ENCODE results near the gene VIT.
"Not testable (repeated sequence)": the region's sequence is repeated elsewhere in the genome, so short reads cannot be mapped to it uniquely, and the experiment has no call there.

VIT gene

GRCh38 chr2:36678856-36679255 is 17.7 kb upstream of the VIT start:
- no peak for DNase-seq

DNA sequence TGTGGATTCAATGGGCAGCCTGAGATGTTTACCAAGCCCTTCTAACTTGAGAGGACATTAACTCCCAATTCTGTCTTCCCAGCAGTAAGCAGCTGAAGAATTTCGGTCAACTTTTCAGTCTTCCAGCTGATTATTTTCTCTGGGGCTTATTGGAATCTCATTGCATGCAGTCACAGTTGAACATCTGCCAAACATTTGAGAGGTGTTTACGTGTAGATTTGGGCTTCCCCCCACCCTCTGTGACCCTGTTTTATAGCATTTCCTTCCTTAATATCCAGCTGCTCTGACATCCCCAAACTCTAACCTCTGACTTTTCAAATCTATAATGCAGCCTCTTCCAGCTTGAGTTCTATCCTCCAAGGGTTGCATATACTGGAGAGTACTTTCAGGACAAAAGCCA is 16.5 kb upstream of the VIT start:
- DNase-seq = no peak

DNA sequence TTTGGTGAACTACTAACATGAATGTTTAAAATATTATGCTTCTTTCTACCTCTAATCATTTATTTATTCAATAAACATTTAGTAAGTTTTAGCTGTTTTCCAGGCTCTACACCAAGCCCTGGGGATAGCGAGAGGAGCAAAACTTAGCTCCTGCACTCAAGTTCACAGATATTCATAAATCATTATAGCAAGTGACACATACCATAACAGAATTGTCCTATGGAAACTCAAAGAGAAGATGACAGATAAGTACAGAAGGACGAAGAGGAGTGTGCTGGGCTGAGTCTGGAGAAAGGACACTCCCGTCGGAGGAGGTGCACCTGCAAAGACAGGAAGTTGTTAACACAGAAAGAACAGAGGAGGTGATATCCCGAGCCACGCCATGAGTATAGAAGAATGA is 13.9 kb upstream of the VIT start:
- no peak for DNase-seq

- DNase-seq = no peak
These were observed 13.5 kb upstream of the VIT start for GRCh38 chr2:36683002-36683401.

DNA sequence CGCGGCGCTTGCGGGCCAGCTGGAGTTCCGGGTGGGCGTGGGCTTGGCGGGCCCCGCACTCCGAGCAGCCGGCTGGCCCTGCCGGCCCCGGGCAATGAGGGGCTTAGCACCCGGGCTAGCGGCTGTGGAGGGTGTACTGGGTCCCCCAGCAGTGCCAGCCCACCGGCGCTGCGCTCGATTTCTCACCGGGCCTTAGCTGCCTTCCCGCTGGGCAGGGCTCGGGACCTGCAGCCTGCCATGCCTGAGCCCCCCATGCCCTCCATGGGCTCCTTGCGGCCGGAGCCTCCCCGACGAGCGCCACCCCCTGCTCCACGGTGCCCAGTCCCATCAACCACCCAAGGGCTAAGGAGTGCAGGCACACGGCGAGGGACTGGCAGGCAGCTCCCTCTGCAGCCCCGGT is 8.2 kb upstream of the VIT start:
- not testable (repeated sequence) for DNase-seq

DNA sequence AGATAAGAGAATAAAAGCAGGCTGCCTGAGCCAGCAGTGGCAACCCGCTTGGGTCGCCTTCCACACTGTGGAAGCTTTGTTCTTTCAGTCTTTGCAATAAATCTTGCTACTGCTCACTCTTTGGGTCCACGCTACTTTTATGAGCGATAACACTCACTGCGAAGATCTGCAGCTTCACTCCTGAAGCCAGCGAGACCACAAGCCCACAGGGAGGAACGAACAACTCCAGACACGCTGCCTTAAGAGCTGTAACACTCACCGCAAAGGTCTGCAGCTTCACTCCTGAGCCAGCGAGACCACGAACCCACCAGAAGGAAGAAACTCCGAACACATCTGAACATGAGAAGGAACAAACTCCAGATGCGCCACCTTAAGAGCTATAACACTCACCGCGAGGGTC is 7.5 kb upstream of the VIT start:
- not testable (repeated sequence) for DNase-seq

GRCh38 chr2:36692121-36692520 is 4.4 kb upstream of the VIT start:
- DNase-seq = no peak

- DNase-seq = no peak
These were observed 2.7 kb upstream of the VIT start for GRCh38 chr2:36693825-36694224.

DNA sequence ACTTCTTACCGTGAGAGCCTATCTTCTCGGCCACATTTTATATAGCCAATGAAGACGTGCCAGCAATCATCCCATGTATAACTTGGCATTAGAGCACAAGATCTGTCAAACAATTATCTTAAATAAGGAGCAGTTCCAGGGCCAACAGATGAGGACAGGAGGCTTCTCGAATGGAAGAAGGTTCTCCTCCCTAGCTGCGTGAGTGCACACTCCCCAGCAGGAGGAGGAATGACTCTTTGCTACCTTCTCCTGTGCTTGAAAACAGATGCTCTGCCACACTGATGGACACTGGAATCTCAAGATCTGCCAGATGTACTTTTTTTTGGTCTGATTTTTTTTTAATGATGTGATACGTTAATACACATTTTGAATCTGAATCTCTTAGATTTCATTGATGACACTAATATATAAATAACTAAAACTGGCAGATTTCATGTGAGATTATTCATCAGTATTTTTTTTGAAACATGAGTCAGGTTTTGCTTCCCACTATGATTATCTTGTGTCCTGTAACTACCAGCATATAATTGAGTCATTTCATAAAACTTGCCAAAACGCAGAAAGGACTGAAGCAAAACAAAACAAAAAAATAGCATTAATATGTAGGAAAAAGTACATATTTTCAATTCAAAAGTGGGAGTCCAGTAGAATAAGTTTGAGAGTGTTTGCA is 626 bp upstream of the VIT start:
- no peak for DNase-seq

DNA sequence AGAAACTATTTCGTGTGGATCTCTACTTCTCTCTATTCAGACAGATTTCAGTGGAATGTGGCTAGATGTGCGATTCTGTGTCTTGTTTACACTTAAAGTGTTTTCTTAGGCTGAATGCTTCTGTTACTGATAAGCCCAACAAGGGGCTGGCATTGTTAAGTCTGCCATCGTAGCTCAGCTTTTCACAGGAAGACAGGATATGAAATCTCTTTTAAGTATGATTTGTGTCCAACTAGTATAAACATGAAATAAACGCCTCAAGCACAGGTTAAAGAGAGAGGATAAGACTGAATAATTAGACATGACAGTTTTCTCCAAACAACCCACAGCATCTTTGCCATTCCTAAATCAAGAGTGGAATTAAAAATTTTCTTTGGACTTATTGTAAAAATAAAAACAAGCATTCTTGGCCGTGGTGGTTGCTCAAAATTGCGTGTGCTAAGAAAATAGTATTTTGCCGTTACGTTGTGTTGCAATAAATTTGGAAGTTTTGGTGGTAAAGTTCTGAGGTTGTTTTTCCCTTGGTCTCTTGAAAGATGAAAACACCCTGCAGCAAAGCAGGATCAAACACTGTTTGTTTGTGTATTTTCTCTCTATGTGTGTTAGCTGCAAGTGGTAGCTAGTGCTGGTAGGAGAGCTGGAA is 1.0 kb downstream of the VIT start:
- DNase-seq = no peak

DNA sequence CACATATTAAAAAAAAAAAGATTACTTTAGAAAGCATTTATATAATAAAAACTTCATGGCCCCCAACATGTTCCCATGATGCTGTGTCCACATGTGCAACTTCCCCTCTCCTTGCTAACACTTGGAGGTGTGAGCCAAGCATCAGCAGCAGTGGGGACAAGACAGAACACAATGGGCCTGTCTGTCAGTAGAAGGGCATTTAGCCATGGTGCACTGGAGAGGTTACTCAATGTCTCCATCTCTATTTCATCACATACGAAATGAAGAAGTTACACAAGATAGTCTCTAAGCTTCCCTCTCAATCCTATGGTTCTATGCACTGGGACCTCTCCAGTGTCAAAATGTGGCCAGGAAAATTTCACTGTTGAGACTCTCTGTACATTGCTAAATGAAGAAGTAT is 2.5 kb downstream of the VIT start:
- no peak for DNase-seq

DNA sequence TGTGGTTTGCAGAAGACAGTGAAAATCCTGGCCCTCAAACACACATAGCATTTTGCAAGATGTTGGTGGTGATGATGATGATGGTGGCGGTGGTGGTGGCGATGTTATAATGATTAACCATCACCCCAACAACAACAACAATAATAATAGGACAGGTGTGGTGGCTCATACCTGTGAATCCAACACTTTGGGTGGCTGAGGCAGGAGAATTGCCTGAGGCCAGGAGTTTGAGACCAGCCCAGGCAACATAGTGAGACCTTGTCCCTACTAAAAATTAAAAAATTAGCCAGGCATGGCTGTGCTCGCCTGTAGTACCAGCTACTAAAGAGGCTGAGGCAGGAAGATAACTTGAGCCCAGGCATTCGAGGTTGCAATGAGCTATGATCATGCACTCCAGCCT is 3.8 kb downstream of the VIT start:
- DNase-seq = no peak

DNA sequence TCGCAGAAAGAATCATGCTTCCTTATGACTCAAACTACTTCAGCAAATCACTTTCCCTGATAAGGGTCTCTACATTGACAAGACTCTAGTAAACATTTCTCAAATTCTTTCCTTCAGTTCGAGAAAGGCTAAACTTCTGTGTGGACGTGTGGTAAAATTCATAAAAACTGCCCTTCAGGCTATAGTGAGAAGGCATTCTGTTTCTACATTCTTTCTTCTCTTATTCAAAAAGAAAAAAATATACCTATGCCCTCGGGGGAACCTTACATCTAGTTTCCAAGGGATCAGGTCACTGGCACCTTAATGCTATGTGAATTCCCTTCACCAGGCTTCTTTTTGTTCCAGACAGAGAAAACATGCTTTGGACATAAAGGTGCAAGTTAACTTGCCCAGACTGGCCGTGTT is 4.9 kb downstream of the VIT start:
- DNase-seq = no peak

DNA sequence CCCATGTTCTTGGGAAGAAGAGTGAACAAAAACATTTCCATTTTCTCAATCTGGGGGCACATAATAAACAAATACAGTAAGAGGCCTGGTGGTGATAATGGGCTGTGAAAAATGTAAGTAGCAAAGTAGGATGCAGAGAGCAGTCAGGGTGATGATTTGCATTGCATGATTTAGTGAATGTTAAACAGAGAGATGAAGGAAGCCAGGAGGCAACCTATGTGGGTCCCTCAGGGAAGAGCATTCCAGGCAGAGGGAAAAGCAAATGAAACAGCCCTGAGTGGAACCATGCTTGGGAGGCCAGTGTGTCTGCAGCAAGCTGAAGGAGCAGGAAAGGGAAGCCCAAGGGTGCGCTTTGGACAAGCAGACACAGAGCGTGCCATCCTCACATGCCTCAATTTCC is 5.4 kb downstream of the VIT start:
- DNase-seq = no peak

GRCh38 chr2:36702781-36703180 is 6.3 kb downstream of the VIT start:
- DNase-seq = no peak

- no peak for DNase-seq
These were observed 8.1 kb downstream of the VIT start for GRCh38 chr2:36704475-36705150.

GRCh38 chr2:36705326-36706020 is 9.0 kb downstream of the VIT start:
- DNase-seq = no peak

DNA sequence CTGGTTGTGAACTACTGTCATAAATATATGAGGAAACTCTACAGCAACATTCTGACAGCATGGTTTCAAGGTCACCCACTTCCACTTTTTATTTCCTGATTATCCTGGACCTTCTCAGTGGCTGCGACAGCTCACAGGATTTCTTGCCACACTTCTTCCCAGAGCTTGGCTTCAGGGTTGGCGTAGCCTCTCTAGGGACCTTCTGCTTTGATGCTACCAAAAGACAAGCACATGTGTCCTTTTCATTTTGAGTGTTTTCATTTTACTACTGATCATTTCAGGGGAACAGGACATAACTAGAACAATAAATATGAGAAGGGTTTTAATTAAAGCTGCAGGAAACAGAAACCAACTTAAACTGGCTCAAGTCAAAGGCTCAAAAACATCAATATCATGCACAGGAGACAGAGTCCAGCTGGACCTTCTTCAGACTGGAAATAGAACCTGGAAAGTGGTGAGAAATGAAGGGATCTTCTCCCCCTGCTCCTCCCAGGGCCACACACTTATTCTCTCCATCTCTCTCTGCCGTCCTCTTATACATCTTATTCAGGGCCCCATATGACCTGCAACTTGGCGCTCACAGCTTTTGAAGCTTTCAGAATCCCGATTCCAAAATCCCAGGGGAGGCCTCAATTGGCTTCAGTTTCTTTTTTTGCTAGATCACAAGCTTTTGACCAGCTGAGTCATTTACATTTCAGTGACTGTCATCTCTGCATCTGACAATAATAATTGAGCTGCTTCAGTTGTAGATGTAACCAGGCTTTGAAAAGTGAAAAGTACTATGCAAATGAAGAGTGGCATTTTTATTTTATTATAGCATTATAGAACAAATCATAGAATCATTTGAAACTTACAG is 9.7 kb downstream of the VIT start:
- DNase-seq = no peak

- no peak for DNase-seq
These were observed 10.5 kb downstream of the VIT start for GRCh38 chr2:36707050-36707449.

DNA sequence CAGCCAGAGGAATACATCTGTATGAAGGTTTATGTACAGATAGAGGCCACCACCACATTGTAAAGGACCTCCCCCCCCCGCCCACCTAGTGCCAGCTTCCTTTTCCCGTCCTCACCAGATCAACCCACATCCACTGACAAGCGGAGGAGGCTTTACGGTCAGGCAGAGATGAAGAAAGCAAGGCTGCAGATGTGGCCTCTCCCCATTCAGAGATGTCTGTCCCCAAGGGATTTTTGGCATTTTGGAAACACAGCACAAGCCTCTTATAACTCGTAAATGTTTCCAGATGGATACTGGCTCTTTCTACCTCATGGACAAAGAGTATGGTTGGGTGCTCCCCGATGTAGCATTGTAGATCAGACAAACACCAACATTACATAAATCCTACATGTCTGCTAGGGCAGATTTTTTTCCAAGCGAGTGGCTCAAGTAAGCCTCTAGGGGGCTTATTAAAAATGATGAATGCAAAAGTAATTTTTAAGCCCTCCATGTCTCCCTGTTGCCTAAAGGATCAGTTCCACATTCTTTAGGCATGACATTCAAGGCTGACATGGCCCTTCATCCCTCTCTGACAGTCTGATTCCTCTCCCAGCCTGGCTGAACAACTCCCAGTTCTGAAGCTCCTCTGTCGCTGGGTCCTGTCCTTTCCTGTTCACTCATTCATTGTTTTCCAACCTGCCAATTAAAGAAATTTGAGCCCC is 11.7 kb downstream of the VIT start:
- no peak for DNase-seq

GRCh38 chr2:36710858-36711515 is 14.5 kb downstream of the VIT start:
- no peak for DNase-seq

Data from activated naive CD4-positive, alpha-beta T cell (primary cell).